Colonic mucosa (tissue), 4 donors: ENCODE results near the gene ARHGEF37. TPM values are rescaled to one million over a fixed set of nuclear protein-coding genes. Genes with fewer than 3 reads are reported as not detected.

ENCODE experiments used
- DNase-seq: peaks from one replicate; pipeline ENCODE4 v3.0.0-alpha.2; 2020
- H3K27ac ChIP-seq: fragments of 200-600 bp; one replicate; pipeline ENCODE4 v1.8.0; 2021
- H3K27me3 ChIP-seq: fragments of 200-600 bp; one replicate; pipeline ENCODE4 v1.8.0; 2021
- H3K36me3 ChIP-seq: fragments of 200-600 bp; one replicate; pipeline ENCODE4 v1.8.0; 2021
- H3K4me1 ChIP-seq: fragments of 200-600 bp; one replicate; pipeline ENCODE4 v1.8.0; 2021; ENCODE audit warnings: mild to moderate bottlenecking
- H3K4me3 ChIP-seq: fragments of 200-600 bp; one replicate; pipeline ENCODE4 v1.8.0; 2021
- H3K9ac ChIP-seq, 2 donors: one replicate each; pipeline ENCODE4 v1.7.0; 2013; ENCODE audit warnings: control low read depth in 2 of 2, low read depth in 2 of 2, low read length in 2 of 2
- H3K9me3 ChIP-seq: fragments of 200-600 bp; one replicate; pipeline ENCODE4 v1.8.0; 2021
- intact Hi-C: fragments of 100-400 bp; cut with DNase I; formaldehyde crosslinking; loops from one replicate; pipeline ENCODE4 v1.14.1; 2022
- total RNA-seq, 2 donors: library from RNA; stranded (reverse); fragmentation: NEBNext Ultra II Directional in 1 of 2; extraction: Animal tissue kit (Norgen Biotek cat#: 25700) in 1 of 2; gene quantifications; one replicate each; pipeline ENCODE4 v1.2.1, GENCODE V29; 2021
- TF ChIP-seq, protein P1 (sequence below): fragments of 200-600 bp; IDR thresholded peaks from one replicate; pipeline ENCODE4 v1.8.0; 2022; ENCODE audit warnings: antibody characterized with exemption, mild to moderate bottlenecking
- donor health status: healthy.
- donor health status: DM: no; HTN: no; CAD: no.
- donor health status: DM: no; HTN: no; CAD: no.

The ARHGEF37 gene
- total RNA-seq, 2 donors from 2014 or later: 11.9 to 15.7 TPM

DNA sequence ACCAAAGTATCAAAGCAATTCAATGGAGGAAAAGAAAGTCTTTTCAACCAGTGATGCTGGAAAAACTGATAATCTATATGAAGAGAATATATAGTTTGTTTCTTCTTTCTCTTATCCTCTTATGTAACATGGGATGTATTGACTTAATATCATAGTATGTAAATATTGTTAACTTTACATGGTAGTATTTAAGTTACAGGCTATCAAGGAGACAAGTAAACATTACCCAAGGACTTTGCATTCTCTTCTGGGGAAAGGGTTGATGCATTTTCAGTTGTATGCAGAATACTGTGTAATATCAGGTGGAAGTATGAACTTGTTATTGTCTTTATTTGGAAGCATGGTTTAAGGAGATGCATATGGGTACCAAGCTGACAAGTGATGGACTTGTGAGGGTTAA, 9.1 kb upstream of the ARHGEF37 start:
- Histone ChIP-seq H3K4me3 (no peak overlapping the region), H3K27me3 (no peaks in the 10 kb centered on the region), H3K27ac (peak overlapping the region; percentile 8), H3K36me3 (no peaks in the 10 kb centered on the region), H3K9ac (peak overlapping the region in 1 of 2 donors; percentile 51), H3K9me3 (no peaks in the 10 kb centered on the region), H3K4me1 (no peaks in the 10 kb centered on the region)
- intact Hi-C loops: loop anchor here (5.0 kb wide), 1 partner anchor 45 kb away; no protein-coding TSS in a partner anchor
- DNase-seq: no peak
- TF ChIP-seq, protein P1, sequence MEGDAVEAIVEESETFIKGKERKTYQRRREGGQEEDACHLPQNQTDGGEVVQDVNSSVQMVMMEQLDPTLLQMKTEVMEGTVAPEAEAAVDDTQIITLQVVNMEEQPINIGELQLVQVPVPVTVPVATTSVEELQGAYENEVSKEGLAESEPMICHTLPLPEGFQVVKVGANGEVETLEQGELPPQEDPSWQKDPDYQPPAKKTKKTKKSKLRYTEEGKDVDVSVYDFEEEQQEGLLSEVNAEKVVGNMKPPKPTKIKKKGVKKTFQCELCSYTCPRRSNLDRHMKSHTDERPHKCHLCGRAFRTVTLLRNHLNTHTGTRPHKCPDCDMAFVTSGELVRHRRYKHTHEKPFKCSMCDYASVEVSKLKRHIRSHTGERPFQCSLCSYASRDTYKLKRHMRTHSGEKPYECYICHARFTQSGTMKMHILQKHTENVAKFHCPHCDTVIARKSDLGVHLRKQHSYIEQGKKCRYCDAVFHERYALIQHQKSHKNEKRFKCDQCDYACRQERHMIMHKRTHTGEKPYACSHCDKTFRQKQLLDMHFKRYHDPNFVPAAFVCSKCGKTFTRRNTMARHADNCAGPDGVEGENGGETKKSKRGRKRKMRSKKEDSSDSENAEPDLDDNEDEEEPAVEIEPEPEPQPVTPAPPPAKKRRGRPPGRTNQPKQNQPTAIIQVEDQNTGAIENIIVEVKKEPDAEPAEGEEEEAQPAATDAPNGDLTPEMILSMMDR: no peak

DNA sequence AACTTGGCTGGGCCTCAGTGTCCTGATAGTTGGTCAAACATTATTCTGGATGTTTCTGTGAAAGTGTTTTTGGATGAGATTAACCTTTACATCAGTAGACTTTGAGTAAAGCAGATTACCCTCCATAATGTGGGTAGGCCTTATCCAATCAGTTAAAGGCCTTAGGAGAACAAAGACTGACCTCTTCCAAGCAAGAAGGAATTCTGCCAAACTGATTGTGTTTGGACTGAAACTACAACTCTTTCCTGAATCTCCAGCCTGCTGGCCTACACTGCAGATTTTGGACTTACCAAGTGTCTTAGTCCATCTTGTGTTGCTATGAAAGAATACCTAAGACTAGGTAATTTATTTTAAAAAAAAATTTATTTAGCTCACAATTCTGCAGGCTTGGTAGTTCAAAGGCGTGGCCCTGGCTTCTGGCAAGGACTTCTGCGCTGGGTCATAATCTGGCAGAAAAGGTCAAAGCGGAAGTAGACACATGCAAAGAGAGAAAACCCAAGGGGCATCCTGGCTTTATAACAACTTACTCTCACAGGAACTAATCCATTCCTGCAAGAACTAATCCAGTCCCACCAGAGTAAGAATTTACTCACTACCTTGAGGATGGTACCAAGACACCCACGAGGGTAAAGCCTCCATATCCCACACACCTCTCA, 8.6 kb upstream of the ARHGEF37 start:
- Histone ChIP-seq H3K36me3 (no peaks in the 10 kb centered on the region), H3K4me1 (no peaks in the 10 kb centered on the region), H3K4me3 (no peak overlapping the region), H3K27ac (peak overlapping the region; percentile 8), H3K27me3 (no peaks in the 10 kb centered on the region), H3K9ac (peak overlapping the region in 1 of 2 donors; percentile 51), H3K9me3 (no peaks in the 10 kb centered on the region)
- DNase-seq: peak; percentile 44
- intact Hi-C loops: loop anchor here (5.0 kb wide), 1 partner anchor 45 kb away; no protein-coding TSS in a partner anchor
- TF ChIP-seq, protein P1: no peak

DNA sequence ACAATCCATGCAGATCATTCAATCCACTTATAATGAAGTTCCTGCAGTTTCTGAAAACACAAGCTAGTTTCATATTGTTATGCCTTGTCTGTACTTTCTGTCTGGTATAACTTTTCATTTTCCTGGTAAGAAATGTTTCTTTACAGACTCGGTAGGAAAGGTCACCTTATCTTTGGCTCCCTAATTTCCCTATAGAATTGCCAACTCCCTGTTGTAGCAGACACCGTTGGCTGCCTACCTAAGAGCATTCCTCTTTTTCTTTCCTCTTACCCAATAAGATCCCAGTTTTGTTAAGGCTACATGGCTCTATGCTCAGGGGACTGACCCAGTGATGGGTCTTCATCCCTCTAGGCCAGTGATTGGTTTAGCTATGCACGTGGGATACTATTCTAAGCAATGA, 6.2 kb upstream of the ARHGEF37 start:
- TF ChIP-seq, protein P1: no peak
- H3K36me3 ChIP-seq: no peaks in the 10 kb centered on the region

DNA sequence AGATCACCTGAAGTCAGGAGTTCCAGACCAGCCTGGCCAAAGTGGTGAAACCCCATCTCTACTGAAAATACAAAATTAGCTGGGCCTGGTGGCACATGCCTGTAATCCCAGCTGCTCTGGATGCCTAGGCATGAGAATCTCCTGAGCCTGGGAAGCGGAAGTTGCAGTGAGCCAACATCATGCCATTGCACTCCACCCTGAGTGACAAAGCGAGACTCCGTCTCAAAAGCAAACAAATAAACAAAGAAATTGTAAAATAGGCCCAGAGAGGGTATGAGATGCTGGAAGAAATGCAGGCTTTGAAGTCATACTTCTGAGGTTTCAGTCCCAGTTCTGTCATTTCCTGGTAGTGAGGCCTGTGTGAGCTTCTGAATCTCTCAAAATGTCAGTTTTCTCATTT, 5.3 kb upstream of the ARHGEF37 start:
- H3K4me1 ChIP-seq: no peaks in the 10 kb centered on the region
- DNase-seq: no peak
- intact Hi-C loops: no loop called here
- H3K36me3 ChIP-seq: no peaks in the 10 kb centered on the region
- H3K9me3 ChIP-seq: no peaks in the 10 kb centered on the region
- no peak overlapping the region for H3K9ac ChIP-seq
- TF ChIP-seq, protein P1: no peak
- no peak overlapping the region for H3K4me3 ChIP-seq
- no peak overlapping the region for H3K27ac ChIP-seq
- H3K27me3 ChIP-seq: no peaks in the 10 kb centered on the region

More for the DNA sequence above, 6.2 kb upstream of the ARHGEF37 start:
- DNase-seq: no peak
- Histone ChIP-seq H3K27me3 (no peaks in the 10 kb centered on the region), H3K4me3 (no peak overlapping the region), H3K4me1 (no peaks in the 10 kb centered on the region), H3K27ac (no peak overlapping the region), H3K9ac (no peak overlapping the region), H3K9me3 (no peaks in the 10 kb centered on the region)
- intact Hi-C loops: no loop called here

DNA sequence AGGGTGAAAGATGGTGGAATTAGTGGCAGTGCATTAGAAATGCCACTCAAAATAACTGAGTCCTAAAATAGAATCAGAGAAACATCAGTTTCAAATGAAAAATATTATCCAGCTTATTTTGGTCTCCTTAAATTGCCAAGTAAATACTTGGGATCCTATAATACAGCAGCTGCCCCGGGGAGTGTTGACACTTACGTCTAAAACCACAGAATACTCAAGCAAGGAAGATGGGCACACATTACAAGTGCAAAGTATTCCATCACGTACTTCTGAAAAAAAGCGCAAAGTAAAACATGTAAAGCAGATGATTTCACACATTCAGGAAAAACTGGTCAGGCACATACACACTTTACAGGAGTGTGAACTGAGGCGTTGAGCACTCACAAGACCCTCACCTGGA, 2.4 kb upstream of the ARHGEF37 start:
- intact Hi-C loops: no loop called here
- no peak for DNase-seq
- Histone ChIP-seq H3K27ac (no peak overlapping the region), H3K4me3 (no peak overlapping the region), H3K9ac (no peak overlapping the region), H3K4me1 (no peaks in the 10 kb centered on the region), H3K36me3 (no peaks in the 10 kb centered on the region), H3K27me3 (no peaks in the 10 kb centered on the region), H3K9me3 (no peaks in the 10 kb centered on the region)
- TF ChIP-seq, protein P1: no peak
